ENCODE results near the gene TMEM92. TPM values are rescaled to one million over a fixed set of nuclear protein-coding genes. Genes with fewer than 3 reads are reported as not detected.
"Not testable (repeated sequence)": the region's sequence is repeated elsewhere in the genome, so short reads cannot be mapped to it uniquely, and the experiment has no call there.

The TMEM92 gene
- polyA plus RNA-seq, 3 donors: 1.9 to 3.2 (median 3.2) TPM

DNA sequence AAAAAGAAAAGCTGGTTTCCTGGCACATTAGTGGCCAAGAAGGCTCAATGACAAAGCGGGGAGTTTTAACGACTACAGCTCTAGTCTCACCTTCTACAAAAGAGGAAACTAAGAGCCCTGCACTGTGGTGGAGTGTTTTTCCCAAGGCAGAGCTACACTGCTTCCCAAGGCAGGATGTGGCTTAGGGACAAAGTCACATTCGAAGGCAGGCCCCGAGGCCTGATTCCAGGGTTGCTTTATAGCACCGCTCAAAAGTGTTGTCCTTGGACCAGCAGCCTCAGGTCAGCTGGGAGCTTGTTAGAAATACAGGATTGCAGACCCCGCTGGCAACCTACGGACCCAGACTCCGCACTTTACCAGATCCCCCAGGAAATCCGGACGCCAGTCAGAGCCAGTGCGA lies 23.8 kb downstream of the TMEM92 start:
- no peak for DNase-seq

- no peak for DNase-seq
Observed at GRCh38 chr17:50299776-50300175, 25.5 kb downstream of the TMEM92 start.

GRCh38 chr17:50300824-50301223 lies 26.6 kb downstream of the TMEM92 start:
- not testable (repeated sequence) for DNase-seq

- no peak for DNase-seq
Observed at GRCh38 chr17:50301891-50302584, 27.8 kb downstream of the TMEM92 start.

GRCh38 chr17:50303051-50303450 lies 28.8 kb downstream of the TMEM92 start:
- no peak for DNase-seq

GRCh38 chr17:50303596-50303995 lies 29.3 kb downstream of the TMEM92 start:
- no peak for DNase-seq

DNA sequence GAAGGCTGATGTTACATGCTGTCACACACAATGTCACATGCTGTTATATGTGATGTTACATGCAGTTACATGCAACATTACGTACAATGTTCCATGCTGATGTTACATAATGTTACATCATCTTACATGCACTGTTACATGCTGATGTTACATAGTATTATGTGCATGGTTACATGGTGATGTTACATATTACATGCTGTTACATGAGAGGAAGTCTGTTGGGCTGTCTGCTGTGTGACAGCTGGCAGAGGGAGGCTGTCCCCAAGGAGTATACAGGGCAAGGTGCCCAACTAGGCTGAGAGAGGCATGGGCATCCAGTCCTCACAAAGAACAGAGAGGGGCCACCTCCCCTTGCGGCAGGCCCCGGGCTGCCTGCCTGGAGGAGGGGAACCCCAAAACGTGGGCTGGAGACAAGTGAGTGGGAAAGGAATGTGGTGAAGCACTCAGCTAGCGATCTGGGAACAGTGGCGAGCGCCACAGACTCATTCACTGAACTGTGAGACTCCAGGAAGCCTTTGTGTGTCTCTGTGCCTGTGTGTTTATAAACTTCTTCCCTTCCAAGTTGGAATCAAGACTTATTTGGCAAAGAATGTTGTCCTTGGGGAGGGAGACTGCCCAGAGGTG lies 30.6 kb downstream of the TMEM92 start:
- no peak for DNase-seq

DNA sequence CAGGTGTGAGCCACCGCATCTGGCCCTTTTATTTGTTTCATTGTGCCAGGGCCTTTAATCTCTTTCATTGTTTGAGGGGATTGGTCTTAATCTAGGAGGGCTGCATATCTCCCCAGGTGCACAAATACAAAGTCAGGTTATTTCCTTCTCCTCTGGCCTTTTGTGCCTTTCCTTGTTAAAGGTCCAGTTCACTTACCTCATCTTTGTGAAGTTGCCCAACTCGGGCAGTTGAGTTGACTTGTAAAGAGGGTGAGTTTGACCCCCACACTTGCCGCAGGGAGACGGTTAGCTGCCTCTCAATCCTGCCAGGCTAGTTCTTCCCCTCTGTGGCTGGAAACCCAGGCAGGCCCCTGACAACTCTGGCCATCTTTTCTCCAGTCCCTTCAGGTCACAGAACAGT lies 33.4 kb downstream of the TMEM92 start:
- no peak for DNase-seq

- no peak for DNase-seq
Observed at GRCh38 chr17:50308666-50309065, 34.4 kb downstream of the TMEM92 start.

DNA sequence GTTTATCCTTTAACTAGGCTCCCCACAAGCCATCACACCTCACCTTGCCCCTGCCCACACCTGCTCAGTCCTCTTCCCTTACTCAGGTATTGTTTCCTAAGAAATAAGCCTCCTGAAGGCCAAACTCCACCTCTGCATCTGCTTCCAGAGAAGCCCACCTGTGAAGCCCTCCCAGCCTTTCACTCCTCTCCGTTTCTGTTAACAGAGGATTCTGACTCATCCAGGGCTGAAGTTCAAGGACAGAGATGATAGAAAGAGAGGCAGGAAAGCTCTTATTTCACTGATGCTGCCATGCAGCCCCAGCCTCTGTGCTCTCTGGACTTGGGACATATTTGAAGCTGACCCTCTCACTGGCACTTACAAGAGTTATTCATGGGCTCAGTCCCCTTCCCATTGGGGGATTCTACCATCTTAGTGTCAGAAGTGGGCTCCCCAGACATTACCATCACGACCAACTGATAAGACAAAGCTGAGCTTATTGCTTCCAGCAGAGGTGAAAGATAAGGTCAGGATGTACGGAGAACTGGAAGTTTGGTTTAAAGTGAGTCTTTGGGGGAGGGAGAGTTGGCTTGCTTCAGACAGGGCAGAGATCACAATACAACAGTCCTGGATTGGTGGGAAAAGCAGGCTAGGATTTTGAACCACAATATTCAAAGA lies 36.3 kb downstream of the TMEM92 start:
- no peak for DNase-seq

GRCh38 chr17:50311112-50311460 lies 36.8 kb downstream of the TMEM92 start:
- no peak for DNase-seq

GRCh38 chr17:50311483-50311882 lies 37.2 kb downstream of the TMEM92 start:
- DNase-seq: no peak

DNA sequence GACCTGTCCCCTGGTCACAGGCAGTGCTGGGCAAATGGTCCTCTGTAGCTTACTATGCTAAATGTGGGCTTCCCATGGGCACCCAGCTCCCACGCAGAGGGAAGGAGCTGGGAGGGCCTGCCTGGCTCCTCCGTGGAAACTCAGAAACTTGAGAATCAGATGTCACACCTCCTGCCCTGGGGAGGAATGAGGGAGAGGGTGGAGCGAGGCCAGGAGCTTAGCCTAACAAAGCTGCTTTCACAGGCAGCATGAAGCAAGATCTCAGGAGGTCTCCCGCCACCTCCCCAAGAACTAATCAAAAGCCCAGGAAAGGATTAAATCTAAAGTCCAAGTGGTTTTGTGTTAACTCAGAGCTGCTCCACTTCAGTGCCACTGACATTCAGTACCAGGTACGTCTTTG lies 38.0 kb downstream of the TMEM92 start:
- peak; percentile 53 for DNase-seq

- DNase-seq: no peak
Observed at GRCh38 chr17:50314456-50315011, 40.3 kb downstream of the TMEM92 start.

- peak; percentile 46 for DNase-seq
Observed at GRCh38 chr17:50316016-50316587, 41.8 kb downstream of the TMEM92 start.

DNA sequence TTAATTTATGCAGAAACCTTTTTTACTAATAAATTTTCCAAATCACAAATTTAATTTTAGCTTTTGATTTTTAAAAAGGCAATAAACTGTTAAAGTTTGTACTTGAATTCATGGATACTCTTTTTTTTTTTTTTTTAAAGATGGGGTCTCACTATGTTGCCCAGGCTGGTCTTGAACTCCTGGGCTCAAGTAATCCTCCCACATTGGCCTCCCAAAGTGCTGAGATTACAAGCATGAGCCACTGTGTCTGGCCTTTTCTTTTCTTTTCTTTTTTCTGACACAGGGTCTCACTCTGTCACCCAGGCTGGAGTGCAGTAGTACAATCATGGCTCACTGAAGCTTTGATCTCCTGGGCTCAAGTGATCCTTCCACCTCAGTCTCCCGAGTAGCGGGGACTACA lies 42.4 kb downstream of the TMEM92 start:
- DNase-seq: not testable (repeated sequence)

DNA sequence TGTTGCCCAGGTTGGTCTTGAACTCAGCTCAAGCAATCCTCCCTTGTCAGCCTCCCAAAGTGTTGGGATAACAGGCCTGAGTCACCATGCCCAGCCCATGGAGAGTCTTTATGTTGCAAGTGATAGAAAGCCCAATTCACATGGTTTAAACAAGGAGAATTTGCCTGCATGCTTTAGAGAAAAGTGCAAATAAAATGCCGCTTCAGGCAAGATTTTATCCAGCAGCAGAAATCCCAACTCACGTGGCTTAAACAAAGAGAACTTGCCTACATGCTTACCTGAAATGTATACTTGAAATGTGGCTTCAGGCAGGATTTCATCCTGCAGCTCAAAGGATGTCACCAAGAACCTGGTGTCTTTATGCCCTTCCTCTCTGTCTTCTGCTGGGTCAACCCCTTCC lies 42.9 kb downstream of the TMEM92 start:
- no peak for DNase-seq

DNA sequence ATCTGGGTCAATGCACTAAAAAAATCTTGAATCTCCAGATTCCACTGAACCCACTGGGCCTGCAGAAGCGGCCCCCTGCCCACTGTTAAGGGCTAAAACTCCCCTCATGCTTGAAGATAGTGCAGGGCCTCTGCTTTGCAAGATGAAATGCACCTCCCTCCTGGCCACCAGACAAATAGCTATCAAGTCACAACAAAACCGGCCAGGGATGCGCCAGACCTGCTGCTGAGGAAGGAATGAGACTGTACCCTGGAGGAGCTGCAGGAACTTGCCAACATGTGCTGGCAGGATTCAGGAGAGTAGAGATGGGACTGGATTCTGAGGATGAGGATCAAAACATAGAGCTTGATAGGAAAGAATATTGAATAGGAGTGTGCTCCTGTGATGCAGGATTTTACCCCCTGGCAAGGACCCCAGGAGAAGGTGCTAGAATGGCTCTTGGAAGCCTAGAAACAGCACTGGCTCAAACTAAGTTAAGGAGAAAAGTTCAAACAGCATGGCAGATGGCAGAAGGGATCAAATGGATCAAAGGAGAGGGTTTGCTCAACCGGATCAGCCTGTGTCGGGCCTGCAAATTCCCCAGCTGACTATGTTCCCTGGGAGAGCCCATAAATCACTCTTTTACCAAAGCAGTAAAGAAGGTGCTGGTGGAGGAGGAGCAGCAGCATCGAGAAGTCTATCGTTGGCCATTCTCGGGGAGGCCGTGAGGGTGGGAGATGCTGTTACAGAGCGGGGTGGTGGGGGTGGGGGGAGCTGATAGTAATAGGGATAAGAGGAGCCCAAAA lies 44.4 kb downstream of the TMEM92 start:
- DNase-seq: peak; percentile 91

- DNase-seq: no peak
Observed at GRCh38 chr17:50319306-50320004, 45.2 kb downstream of the TMEM92 start.

DNA sequence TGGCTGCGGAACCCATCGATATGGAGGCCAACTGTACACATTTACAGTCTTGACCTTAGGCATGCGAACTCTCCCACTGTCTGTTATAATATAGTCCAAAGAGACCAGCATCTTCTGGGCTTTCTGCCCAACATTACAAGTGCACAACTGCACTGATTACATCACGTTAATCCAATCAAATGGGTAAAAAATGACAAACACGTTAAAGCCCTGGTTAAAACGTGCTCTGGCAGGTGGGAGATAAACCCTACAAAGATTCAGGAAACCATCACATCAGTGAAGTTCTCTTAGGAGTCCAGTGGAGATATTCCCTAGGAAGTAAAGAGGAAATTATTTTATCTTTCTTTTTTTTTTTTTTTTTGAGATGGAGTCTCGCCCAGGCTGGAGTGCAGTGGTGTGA lies 48.0 kb downstream of the TMEM92 start:
- no peak for DNase-seq

GRCh38 chr17:50323060-50323459 lies 48.8 kb downstream of the TMEM92 start:
- DNase-seq: no peak
